Esophagus muscularis mucosa (tissue), 4 donors: ENCODE results near the gene MTHFD2L. TPM values are rescaled to one million over a fixed set of nuclear protein-coding genes. Genes with fewer than 3 reads are reported as not detected.

Experiments used
- DNase-seq: peaks from one replicate; pipeline ENCODE4 v3.0.0-alpha.2; 2017; ENCODE audit errors: extremely low spot score
- H3K27ac ChIP-seq, 4 donors: fragments of 200-600 bp; sonication (generic); replicated peaks in 1 of 4; 1 replicate in 3 of 4; 2 replicates in 1 of 4; pipeline ENCODE4 v1.5.1; 2016 to 2019; ENCODE audit warnings: mild to moderate bottlenecking in 1 of 4
- H3K27me3 ChIP-seq, 4 donors: fragments of 200-600 bp; sonication (generic); one replicate each; pipeline versions ENCODE4 v1.5.1 to v1.6.0; 2016 to 2019
- H3K36me3 ChIP-seq, 4 donors: fragments of 200-600 bp; sonication (generic); one replicate each; pipeline ENCODE4 v1.5.1; 2016 to 2019
- H3K4me1 ChIP-seq, 4 donors: fragments of 200-600 bp; sonication (generic); one replicate each; pipeline ENCODE4 v1.5.1; 2016 to 2019
- H3K4me3 ChIP-seq, 4 donors: fragments of 200-600 bp; sonication (generic); 1 replicate in 2 of 4; 2 replicates in 2 of 4; pipeline ENCODE4 v1.5.1; 2016 to 2019; ENCODE audit warnings: mild to moderate bottlenecking in 4 of 4, moderate library complexity in 1 of 4
- H3K9me3 ChIP-seq, 4 donors: fragments of 200-600 bp; sonication (generic); 1 replicate in 3 of 4; 2 replicates in 1 of 4; pipeline ENCODE4 v1.5.1; 2016 to 2019
- EP300 ChIP-seq: sonication (generic); formaldehyde crosslinking; IDR thresholded peaks from one replicate; pipeline ENCODE4 v1.6.1; 2017; ENCODE audit warnings: antibody characterized with exemption
- POLR2A ChIP-seq: fragments of 450-650 bp; IDR thresholded peaks from one replicate; pipeline ENCODE4 v1.6.1; 2017; ENCODE audit warnings: antibody characterized with exemption, moderate library complexity, mild to moderate bottlenecking, low read depth
- POLR2AphosphoS5 ChIP-seq, 2 donors: sonication (generic); formaldehyde crosslinking; IDR thresholded peaks; one replicate each; pipeline ENCODE4 v1.6.1; 2017; ENCODE audit warnings: antibody characterized with exemption in 2 of 2
- WGBS: methylation state at CpG from one replicate; pipeline ENCODE4 v1.1.5; 2018; 5-methylcytosine and 5-hydroxymethylcytosine counted together
- intact Hi-C: fragments of 100-400 bp; cut with DNase I; formaldehyde crosslinking; loops from one replicate; pipeline ENCODE4 v1.15.1; 2023
- total RNA-seq, 4 donors: library from RNA; depleted of rRNA; stranded (reverse); fragments of >200 nt; gene quantifications; one replicate each; pipeline versions ENCODE4 v1.1.0 to v1.2.1, GENCODE V29; 2016
- TF ChIP-seq, protein P1 (sequence below), 3 experiments: fragments of 200-600 bp in 2 of 3; fragments of 450-650 bp in 1 of 3; sonication (generic) in 2 of 3; IDR thresholded peaks; one replicate each; pipeline ENCODE4 v1.5.1; 2017 to 2019; ENCODE audit warnings: antibody characterized with exemption in 3 of 3, mild to moderate bottlenecking in 2 of 3, moderate library complexity in 1 of 3

MTHFD2L gene
- total RNA-seq, 4 donors from 2014 or later = 10.2 to 23.7 (median 19.2) TPM

DNA sequence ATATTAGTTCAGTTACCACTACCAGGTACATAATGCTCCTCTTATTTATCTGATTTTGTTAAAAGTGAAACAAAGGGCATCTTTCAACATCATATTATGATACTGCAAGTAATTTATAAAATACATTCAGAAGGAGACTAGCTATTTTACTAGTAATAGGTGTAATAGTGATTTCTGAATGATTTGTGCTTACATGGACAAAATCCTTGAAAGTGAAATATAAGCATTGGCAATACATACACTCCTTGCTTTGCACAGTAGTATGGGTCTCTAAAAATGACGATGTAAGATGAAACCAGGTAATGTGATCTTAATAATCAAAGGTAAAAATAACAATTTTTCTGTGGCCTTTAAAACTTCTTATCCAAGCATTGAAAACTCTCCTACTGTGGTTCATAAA lies 17.5 kb downstream of the MTHFD2L start:
- H3K4me1 ChIP-seq = no peaks in the 10 kb centered on the region
- no peaks in the 10 kb centered on the region for H3K9me3 ChIP-seq
- H3K36me3 ChIP-seq = no peaks in the 10 kb centered on the region
- H3K27ac ChIP-seq = no peak overlapping the region
- intact Hi-C loops = no loop called here
- H3K4me3 ChIP-seq = no peak overlapping the region
- no peak for DNase-seq
- H3K27me3 ChIP-seq = no peaks in the 10 kb centered on the region
- no peak for TF ChIP-seq POLR2AphosphoS5 (IDR thresholded peaks at IDR 0.05)
- no peak for TF ChIP-seq EP300
- TF ChIP-seq, protein P1, sequence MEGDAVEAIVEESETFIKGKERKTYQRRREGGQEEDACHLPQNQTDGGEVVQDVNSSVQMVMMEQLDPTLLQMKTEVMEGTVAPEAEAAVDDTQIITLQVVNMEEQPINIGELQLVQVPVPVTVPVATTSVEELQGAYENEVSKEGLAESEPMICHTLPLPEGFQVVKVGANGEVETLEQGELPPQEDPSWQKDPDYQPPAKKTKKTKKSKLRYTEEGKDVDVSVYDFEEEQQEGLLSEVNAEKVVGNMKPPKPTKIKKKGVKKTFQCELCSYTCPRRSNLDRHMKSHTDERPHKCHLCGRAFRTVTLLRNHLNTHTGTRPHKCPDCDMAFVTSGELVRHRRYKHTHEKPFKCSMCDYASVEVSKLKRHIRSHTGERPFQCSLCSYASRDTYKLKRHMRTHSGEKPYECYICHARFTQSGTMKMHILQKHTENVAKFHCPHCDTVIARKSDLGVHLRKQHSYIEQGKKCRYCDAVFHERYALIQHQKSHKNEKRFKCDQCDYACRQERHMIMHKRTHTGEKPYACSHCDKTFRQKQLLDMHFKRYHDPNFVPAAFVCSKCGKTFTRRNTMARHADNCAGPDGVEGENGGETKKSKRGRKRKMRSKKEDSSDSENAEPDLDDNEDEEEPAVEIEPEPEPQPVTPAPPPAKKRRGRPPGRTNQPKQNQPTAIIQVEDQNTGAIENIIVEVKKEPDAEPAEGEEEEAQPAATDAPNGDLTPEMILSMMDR (IDR thresholded peaks at IDR 0.05) = no peak
- 92% methylated on average over 1 of the region's 1 CpG for WGBS

DNA sequence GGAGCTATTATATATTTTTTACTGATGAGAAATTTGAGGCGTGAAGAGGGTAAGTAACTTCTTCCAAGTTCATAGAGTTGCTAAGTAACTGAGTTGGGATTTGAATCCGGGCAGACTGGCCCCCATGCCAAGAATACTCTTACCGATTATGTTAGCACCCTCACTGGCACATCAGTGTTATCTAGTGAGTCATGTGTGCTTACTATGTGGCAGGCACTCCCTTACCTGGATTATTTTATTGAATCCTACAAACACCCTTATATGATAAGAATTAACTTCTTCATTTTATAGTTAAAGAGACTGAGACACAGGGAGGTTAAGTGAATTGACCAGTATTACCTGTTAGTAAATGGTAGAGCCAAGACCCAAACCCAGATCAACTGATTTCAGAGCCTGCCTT lies 20.9 kb downstream of the MTHFD2L start:
- no peaks in the 10 kb centered on the region for H3K36me3 ChIP-seq
- 86% methylated on average over 3 of the region's 3 CpGs for WGBS
- H3K27ac ChIP-seq = no peak overlapping the region
- H3K27me3 ChIP-seq = no peaks in the 10 kb centered on the region
- H3K4me3 ChIP-seq = no peak overlapping the region
- TF ChIP-seq POLR2A (no peak), EP300 (no peak), POLR2AphosphoS5 (IDR thresholded peaks at IDR 0.05) (no peak)
- TF ChIP-seq, protein P1 (IDR thresholded peaks at IDR 0.05) = no peak
- intact Hi-C loops = no loop called here
- H3K4me1 ChIP-seq = no peaks in the 10 kb centered on the region
- DNase-seq = no peak
- no peaks in the 10 kb centered on the region for H3K9me3 ChIP-seq

DNA sequence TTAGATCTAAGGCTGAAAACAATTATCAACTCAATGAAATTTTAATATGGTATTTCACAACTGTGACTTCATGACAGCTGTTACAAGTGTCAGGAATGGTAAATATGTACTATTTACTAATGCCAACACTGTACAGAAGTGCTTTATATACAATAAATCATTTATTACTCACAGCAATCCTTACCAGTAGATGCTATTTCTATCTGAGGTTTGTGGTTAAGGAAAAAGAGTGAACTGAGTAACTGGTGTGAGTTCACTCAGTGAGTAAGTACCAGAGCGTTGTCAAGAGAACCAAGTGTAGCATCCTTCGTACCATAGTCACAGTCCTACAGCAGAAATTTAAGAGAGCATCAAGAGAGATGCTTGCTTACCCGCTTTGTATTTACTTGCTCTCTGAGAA lies 23.3 kb downstream of the MTHFD2L start:
- intact Hi-C loops = no loop called here
- Histone ChIP-seq H3K4me3 (no peak overlapping the region), H3K4me1 (no peaks in the 10 kb centered on the region), H3K27ac (no peak overlapping the region), H3K27me3 (no peaks in the 10 kb centered on the region), H3K9me3 (no peaks in the 10 kb centered on the region), H3K36me3 (no peaks in the 10 kb centered on the region)
- TF ChIP-seq, protein P1 (IDR thresholded peaks at IDR 0.05) = no peak
- TF ChIP-seq POLR2AphosphoS5 (IDR thresholded peaks at IDR 0.05) (no peak), EP300 (no peak), POLR2A (no peak)
- 96% methylated on average over 3 of the region's 3 CpGs for WGBS
- DNase-seq = no peak

DNA sequence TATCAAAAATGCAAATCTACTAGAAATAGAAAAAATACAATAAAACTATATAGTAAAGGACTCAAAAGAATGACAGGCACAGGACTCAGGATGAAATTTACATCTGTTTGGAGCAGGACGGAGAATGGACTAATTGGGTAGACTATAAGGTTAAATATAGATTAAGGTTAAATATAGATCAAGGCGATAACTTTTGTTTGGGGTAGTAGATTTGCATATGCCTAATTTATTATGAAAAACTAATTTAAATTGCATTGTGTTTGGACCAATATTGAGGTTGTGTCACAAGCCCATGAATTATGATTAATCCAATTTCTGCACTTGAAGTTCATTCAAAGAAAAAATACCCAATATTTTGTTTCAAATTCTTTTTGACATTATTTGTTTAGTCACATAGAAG lies 31.0 kb downstream of the MTHFD2L start:
- Histone ChIP-seq H3K4me1 (no peaks in the 10 kb centered on the region), H3K4me3 (no peak overlapping the region), H3K36me3 (no peaks in the 10 kb centered on the region), H3K9me3 (no peaks in the 10 kb centered on the region), H3K27ac (no peak overlapping the region), H3K27me3 (no peaks in the 10 kb centered on the region)
- 65% methylated on average over 2 of the region's 2 CpGs for WGBS
- TF ChIP-seq EP300 = no peak
- no peak for TF ChIP-seq POLR2A
- TF ChIP-seq POLR2AphosphoS5 (IDR thresholded peaks at IDR 0.05) = no peak
- TF ChIP-seq, protein P1 (IDR thresholded peaks at IDR 0.05) = no peak
- DNase-seq = no peak
- intact Hi-C loops = no loop called here

DNA sequence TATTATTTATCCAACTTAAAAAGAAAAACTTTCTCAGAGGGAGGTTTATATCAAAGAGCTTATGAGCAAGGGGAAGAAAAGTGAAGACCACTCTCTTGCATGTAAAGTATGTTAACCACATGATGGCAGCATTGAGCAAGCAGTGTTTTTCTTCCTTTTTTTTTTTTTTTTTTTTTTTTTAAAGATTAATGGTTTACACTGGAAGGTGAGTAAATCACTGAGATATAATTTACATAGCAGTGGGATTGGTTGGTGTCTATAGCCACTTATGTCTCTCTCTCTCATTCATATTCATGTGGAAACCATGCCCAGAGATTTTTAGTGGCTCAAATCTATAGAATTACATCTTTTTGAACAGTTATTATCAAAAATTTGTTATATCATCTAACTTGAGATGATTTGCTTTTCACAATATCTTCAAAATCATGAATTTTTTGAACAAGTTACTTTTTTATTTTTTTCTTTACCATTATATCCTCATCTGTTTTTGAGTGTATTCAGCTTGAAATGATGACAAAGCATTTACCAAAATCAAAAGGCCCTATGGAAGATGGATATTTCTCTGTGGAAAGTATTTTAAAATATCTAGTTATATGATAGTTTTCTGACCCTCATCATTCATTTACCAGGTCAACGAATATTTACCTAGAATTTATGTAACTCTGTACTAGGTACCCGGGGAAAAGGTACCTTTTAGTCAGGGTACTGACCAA lies 31.6 kb downstream of the MTHFD2L start:
- TF ChIP-seq POLR2A (no peak), POLR2AphosphoS5 (IDR thresholded peaks at IDR 0.05) (no peak)
- TF ChIP-seq, protein P1 (IDR thresholded peaks at IDR 0.05) = peak; percentile 35 to 65 (median 60)
- H3K4me1 ChIP-seq = no peaks in the 10 kb centered on the region
- no peak overlapping the region for H3K4me3 ChIP-seq
- intact Hi-C loops = loop anchor here (10.0 kb wide), 1 partner anchor 125 kb away; no protein-coding TSS in a partner anchor
- H3K27me3 ChIP-seq = no peaks in the 10 kb centered on the region
- 81% methylated on average over 2 of the region's 2 CpGs for WGBS
- no peaks in the 10 kb centered on the region for H3K9me3 ChIP-seq
- DNase-seq = no peak
- H3K36me3 ChIP-seq = no peaks in the 10 kb centered on the region
- no peak overlapping the region for H3K27ac ChIP-seq
